22Rv1 (cell line): Measurements from ENCODE around the gene ABCG2.

ENCODE experiments used
- H3K27ac ChIP-seq: fragments of 450-650 bp; 2 replicates; pipeline ENCODE4 v1.5.1; 2017
- CTCF ChIP-seq: fragments of 450-650 bp; IDR thresholded peaks from 2 replicates; pipeline ENCODE4 v1.5.1; 2017; ENCODE audit warnings: mild to moderate bottlenecking
- ZFX ChIP-seq: fragments of 450-650 bp; IDR thresholded peaks from 2 replicates; pipeline ENCODE4 v1.6.1; 2017; ENCODE audit warnings: antibody characterized with exemption, borderline replicate concordance

The ABCG2 gene

DNA sequence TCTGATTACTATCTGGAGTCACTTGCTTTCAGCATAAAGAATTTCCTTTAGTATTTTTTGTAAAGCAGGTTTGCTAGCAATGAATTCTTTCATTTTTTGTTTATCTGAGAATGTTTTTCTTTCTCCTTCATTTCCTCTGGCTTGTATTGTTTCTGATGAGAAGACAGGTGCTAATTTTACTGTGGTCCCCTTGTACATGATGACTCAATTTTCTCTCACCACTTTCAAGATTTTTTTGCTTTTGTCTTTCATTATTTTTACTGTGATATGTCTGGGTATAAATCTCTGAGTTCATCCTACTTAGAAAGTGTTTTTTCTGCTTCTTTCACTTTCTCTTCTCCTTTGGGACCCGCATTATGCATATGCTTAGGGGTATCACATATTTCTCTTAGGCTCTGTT, 88.4 kb downstream of the ABCG2 start:
- no peak for TF ChIP-seq CTCF
- TF ChIP-seq ZFX, result no peak
- H3K27ac ChIP-seq, result no peak overlapping the region

GRCh38 chr4:88064410-88064809, 94.0 kb downstream of the ABCG2 start:
- TF ChIP-seq CTCF, result no peak
- TF ChIP-seq ZFX, result no peak
- no peak overlapping the region for H3K27ac ChIP-seq

- no peak for TF ChIP-seq ZFX
- TF ChIP-seq CTCF, result no peak
Observed at GRCh38 chr4:88063634-88064296, 94.7 kb downstream of the ABCG2 start.

DNA sequence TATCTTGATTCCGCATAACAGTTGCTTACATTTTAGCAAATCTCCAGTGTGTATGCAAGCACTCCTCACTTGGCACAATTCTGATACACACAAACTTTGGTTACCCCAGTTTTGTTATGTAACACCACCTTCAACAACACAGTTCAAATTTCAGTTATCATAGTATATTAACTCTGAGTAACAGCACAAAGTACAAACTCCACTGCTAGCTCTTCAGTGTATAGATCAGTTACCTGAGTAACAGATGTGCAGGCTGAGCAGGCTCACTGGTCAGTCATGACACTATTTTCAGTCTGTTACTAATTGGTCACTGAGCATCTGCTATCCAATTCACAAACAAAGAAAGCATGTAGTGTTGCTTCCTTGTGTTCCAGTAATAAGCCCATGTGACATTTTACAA, 95.6 kb downstream of the ABCG2 start:
- no peak overlapping the region for H3K27ac ChIP-seq
- TF ChIP-seq ZFX, result no peak
- no peak for TF ChIP-seq CTCF

More at GRCh38 chr4:88063634-88064296, 94.7 kb downstream of the ABCG2 start:
- H3K27ac ChIP-seq, result no peak overlapping the region

DNA sequence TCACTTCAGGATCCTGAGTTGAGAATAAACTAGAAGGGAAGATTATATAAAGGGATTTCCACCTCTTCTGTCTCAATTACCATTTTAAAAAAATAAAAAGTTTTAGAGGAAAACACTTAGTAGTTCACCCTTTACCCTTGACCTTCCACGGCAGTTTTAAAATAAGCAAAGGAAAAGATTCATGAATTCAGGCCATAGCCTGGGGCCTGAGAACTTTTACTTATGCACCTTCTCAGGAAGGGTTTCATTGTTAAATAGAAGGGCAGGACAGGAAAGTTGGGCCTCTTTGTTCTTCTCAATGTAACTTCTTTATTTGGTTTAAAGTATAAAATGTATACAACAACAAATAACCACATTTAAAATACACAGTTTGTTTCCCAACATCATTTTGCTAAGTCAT, 96.1 kb downstream of the ABCG2 start:
- TF ChIP-seq ZFX, result no peak
- TF ChIP-seq CTCF, result no peak
- H3K27ac ChIP-seq, result no peak overlapping the region

DNA sequence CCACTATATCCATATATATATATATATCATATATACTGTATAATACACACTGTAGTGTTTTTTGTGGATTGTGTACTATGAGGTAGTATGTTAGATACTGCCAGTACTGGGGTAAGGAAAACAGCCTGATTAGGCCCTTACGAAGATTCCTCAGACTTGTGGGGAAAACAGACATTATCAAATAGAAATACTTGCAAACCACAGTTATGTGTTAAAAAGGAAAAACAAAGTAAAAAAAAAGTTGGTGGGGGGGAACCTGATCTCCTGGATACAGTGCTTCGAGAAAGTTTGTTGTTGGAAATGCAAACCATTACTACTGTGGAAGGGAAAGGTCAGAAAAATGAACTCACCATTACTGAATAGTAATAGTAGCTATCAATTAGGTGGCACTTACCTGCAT, 98.0 kb downstream of the ABCG2 start:
- no peak overlapping the region for H3K27ac ChIP-seq
- no peak for TF ChIP-seq CTCF
- TF ChIP-seq ZFX, result no peak

DNA sequence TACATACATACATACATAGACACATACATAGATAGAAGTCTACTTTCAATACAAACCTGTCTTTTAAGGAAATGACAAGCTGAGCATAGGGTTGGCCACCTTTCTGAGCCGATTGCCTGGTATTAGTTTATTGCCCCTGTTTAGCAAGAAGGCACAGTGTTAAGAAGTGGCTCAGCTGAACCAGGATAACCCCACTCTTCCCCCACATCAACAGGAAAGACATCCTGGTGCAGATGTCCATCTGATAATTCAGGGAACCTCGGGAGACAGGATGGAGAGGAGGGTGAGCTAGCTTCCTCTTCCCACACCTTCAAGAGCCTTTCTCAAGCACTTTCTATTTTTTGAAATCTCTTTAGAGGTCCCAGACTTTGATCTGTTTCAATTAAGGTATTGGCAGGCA, 98.7 kb downstream of the ABCG2 start:
- H3K27ac ChIP-seq, result no peak overlapping the region
- TF ChIP-seq CTCF (no peak), ZFX (no peak)
